Duodenal mucosa (tissue), 2 donors: ENCODE results near the gene ATP2B2.
"Not testable (repeated sequence)": the region's sequence is repeated elsewhere in the genome, so short reads cannot be mapped to it uniquely, and the experiment has no call there.

ENCODE experiments used
- H3K27ac ChIP-seq: one replicate; pipeline ENCODE4 v1.7.0; 2013; ENCODE audit warnings: low read depth, low read length
- H3K27me3 ChIP-seq, 2 donors: one replicate each; pipeline ENCODE4 v1.7.0; 2013; ENCODE audit warnings: low read length in 2 of 2, control low read depth in 1 of 2; ENCODE audit not compliant: insufficient read depth in 2 of 2, control insufficient read depth in 1 of 2
- H3K36me3 ChIP-seq, 2 donors: one replicate each; pipeline ENCODE4 v1.7.0; 2013; ENCODE audit warnings: low read length in 2 of 2, control low read depth in 1 of 2; ENCODE audit not compliant: insufficient read depth in 2 of 2, control insufficient read depth in 1 of 2
- H3K4me1 ChIP-seq, 2 donors: one replicate each; pipeline ENCODE4 v1.7.0; 2013; ENCODE audit warnings: low read length in 2 of 2, control low read depth in 1 of 2; ENCODE audit not compliant: insufficient read depth in 2 of 2, control insufficient read depth in 1 of 2
- H3K4me3 ChIP-seq, 2 donors: one replicate each; pipeline ENCODE4 v1.7.0; 2013; ENCODE audit warnings: low read length in 2 of 2, low read depth in 1 of 2
- H3K9ac ChIP-seq, 2 donors: one replicate each; pipeline ENCODE4 v1.7.0; 2013; ENCODE audit warnings: low read length in 2 of 2, low read depth in 1 of 2
- H3K9me3 ChIP-seq, 2 donors: one replicate each; pipeline ENCODE4 v1.7.0; 2013; ENCODE audit warnings: low read length in 2 of 2, control low read depth in 1 of 2; ENCODE audit not compliant: control insufficient read depth in 1 of 2

The ATP2B2 gene

DNA sequence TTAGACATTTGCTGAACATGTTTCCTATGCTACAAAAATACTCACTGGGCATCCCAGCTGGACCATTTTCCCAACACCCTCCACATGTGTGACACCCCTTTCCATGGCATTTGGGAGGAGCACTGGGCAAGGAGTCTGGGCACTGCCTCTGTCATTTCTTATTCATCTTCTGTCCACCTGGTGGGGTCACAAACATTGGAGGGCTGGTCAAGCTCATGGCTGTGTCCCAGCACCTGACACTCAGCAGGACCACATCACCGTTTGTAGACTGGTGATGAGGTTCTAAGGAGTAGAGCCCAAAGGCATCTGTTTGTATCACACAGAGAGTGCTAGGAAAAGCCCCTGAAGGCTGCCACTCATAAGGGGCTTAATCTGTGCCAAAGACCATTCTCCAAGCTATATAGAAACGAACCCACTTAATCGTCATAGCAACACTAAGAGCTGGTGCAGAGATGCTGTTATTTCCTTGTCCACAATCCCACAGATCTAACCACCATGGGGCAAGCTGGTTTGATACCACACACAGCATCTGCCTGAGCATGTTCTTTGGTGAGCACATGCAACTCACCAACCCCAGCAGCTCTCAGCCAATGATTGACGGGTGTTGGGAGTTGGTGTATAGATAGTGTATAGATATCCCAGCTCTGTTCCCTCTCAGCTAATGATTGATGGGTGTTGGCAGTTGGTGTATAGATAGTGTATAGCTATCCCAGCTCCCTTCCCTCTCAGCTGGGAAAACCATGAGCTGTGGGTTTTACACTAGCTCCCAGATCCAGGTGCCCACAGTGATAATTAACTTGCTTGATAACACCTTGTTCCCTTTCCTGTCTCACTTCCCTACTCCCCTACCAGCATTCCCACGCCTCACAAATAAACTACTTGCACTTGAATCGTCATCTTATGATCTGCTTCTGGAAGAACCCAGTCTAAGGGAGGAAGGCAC, 42.7 kb upstream of the ATP2B2 start:
- Histone ChIP-seq H3K36me3 (no peaks in the 10 kb centered on the region), H3K27ac (no peak overlapping the region), H3K9ac (no peak overlapping the region), H3K9me3 (no peaks in the 10 kb centered on the region), H3K27me3 (peaks cover 0 to 4% of the 10 kb centered on the region in 2 donors), H3K4me1 (no peaks in the 10 kb centered on the region), H3K4me3 (no peak overlapping the region)

GRCh38 chr3:10547413-10547812, 42.0 kb upstream of the ATP2B2 start:
- H3K4me3 ChIP-seq: no peak overlapping the region
- H3K9me3 ChIP-seq: no peaks in the 10 kb centered on the region

DNA sequence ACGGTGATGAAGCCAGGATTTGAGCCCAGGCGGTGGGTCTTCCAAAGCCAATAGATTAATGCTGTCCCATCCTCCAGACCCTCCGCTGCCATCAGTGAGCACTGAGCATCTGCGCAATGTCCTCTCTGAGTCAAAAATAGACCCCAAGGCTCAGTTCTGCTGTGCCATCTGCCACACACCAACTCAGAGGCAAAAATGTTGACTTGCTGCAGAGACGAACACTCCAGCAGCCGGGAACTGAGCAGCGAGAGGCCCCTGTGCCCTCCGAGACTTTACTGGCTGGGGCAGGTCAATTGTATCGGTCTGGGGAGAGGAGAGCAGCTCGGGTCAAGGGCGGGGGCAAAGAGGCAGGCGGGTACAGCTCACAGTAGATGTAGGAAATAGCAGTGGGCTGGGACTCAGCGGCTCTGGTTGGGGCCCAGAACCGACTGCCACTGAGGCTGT, 41.5 kb upstream of the ATP2B2 start:
- no peaks in the 10 kb centered on the region for H3K9me3 ChIP-seq
- no peak overlapping the region for H3K4me3 ChIP-seq
- H3K27me3 ChIP-seq: peaks cover 0 to 4% of the 10 kb centered on the region in 2 donors
- no peaks in the 10 kb centered on the region for H3K36me3 ChIP-seq
- H3K4me1 ChIP-seq: no peaks in the 10 kb centered on the region
- no peak overlapping the region for H3K27ac ChIP-seq
- no peak overlapping the region for H3K9ac ChIP-seq

More at GRCh38 chr3:10547413-10547812, 42.0 kb upstream of the ATP2B2 start:
- Histone ChIP-seq H3K27me3 (peaks cover 0 to 4% of the 10 kb centered on the region in 2 donors), H3K27ac (no peak overlapping the region), H3K4me1 (no peaks in the 10 kb centered on the region), H3K36me3 (no peaks in the 10 kb centered on the region), H3K9ac (no peak overlapping the region)

- Histone ChIP-seq H3K4me3 (no peak overlapping the region), H3K9me3 (peaks cover 0 to 2% of the 10 kb centered on the region in 2 donors), H3K4me1 (no peaks in the 10 kb centered on the region), H3K9ac (no peak overlapping the region), H3K27me3 (peaks cover 0 to 4% of the 10 kb centered on the region in 2 donors), H3K27ac (no peak overlapping the region), H3K36me3 (no peaks in the 10 kb centered on the region)
Observed at GRCh38 chr3:10546181-10546624, 40.8 kb upstream of the ATP2B2 start.

DNA sequence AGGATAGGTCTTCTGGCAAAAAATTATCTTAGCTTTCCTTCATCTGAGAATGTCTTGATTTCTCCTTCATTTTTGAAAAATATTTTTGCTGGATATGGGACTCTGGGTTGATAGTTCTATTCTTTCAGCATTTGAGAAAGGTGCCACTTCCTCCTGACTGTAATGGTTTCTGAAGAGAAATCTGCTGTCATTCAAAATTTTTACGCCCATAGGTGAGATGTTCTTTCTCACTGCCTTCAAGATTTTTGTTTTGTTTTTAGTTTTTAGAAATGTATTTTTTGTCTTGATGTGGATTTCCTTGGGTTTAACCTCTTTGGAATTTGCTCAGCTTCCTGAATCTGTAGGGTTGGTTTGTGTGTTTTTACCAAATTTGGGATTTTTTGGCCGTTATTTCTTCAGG, 37.1 kb upstream of the ATP2B2 start:
- H3K4me1 ChIP-seq: no peaks in the 10 kb centered on the region
- no peaks in the 10 kb centered on the region for H3K36me3 ChIP-seq
- H3K4me3 ChIP-seq: no peak overlapping the region
- peaks cover 0 to 2% of the 10 kb centered on the region in 2 donors for H3K9me3 ChIP-seq
- no peak overlapping the region for H3K27ac ChIP-seq
- no peak overlapping the region for H3K9ac ChIP-seq
- no peaks in the 10 kb centered on the region for H3K27me3 ChIP-seq

DNA sequence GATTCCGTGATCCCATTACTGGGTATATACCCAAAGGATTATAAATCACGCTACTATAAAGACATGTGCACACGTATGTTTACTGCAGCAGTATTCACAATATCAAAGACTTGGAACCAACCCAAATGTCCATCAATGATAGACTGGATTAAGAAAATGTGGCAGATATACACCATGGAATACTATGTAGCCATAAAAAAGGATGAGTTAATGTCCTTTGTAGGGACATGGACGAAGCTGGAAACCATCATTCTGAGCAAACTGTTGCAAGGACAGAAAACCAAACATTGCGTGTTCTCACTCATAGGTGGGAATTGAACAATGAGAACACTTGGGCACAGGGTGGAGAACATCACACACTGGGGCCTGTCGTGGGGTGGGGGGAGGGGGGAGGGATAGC, 35.0 kb upstream of the ATP2B2 start:
- H3K4me3 ChIP-seq, H3K9ac ChIP-seq, H3K27ac ChIP-seq, H3K9me3 ChIP-seq, H3K27me3 ChIP-seq, H3K4me1 ChIP-seq, H3K36me3 ChIP-seq: not testable (repeated sequence)

DNA sequence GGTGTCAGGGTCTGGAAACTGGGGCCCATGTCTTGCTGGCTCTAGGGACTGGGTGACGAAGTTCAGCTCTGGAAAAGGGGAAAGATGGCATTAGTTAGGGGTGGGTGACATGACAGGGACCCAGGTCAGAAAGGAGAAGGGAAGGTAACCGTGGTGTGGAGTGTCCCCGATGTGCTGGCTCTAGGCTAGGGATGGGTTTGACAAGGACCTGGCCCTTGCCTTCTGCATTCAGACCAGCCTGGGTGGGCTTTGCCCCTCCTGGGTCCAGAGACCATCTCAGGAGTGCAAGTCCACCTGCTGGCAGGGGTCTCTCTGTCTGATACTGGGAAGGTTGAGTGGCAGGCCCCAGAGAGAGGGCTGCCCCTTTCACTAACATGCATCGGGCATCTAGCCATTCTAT, 28.7 kb upstream of the ATP2B2 start:
- no peaks in the 10 kb centered on the region for H3K4me1 ChIP-seq
- H3K27ac ChIP-seq: no peak overlapping the region
- no peaks in the 10 kb centered on the region for H3K9me3 ChIP-seq
- no peak overlapping the region for H3K9ac ChIP-seq
- no peak overlapping the region for H3K4me3 ChIP-seq
- no peaks in the 10 kb centered on the region for H3K27me3 ChIP-seq
- H3K36me3 ChIP-seq: no peaks in the 10 kb centered on the region

GRCh38 chr3:10533737-10534023, 28.3 kb upstream of the ATP2B2 start:
- H3K4me3 ChIP-seq: no peak overlapping the region
- H3K9ac ChIP-seq: no peak overlapping the region
- no peaks in the 10 kb centered on the region for H3K36me3 ChIP-seq
- no peaks in the 10 kb centered on the region for H3K27me3 ChIP-seq
- no peak overlapping the region for H3K27ac ChIP-seq
- H3K4me1 ChIP-seq: no peaks in the 10 kb centered on the region
- H3K9me3 ChIP-seq: no peaks in the 10 kb centered on the region

- Histone ChIP-seq H3K9me3 (no peaks in the 10 kb centered on the region), H3K9ac (no peak overlapping the region), H3K4me1 (no peaks in the 10 kb centered on the region), H3K4me3 (no peak overlapping the region), H3K36me3 (no peaks in the 10 kb centered on the region), H3K27ac (no peak overlapping the region), H3K27me3 (no peaks in the 10 kb centered on the region)
Observed at GRCh38 chr3:10532939-10533736, 27.8 kb upstream of the ATP2B2 start.

- no peaks in the 10 kb centered on the region for H3K27me3 ChIP-seq
- no peak overlapping the region for H3K4me3 ChIP-seq
- no peaks in the 10 kb centered on the region for H3K4me1 ChIP-seq
- H3K27ac ChIP-seq: no peak overlapping the region
- no peaks in the 10 kb centered on the region for H3K9me3 ChIP-seq
- H3K9ac ChIP-seq: no peak overlapping the region
- no peaks in the 10 kb centered on the region for H3K36me3 ChIP-seq
Observed at GRCh38 chr3:10531031-10531430, 25.6 kb upstream of the ATP2B2 start.
